ENCODE results near the gene GEMIN5. TPM values are rescaled to one million over a fixed set of nuclear protein-coding genes. Genes with fewer than 3 reads are reported as not detected.

GEMIN5 gene
- total and polyA plus RNA-seq, 2 of the 13 experiments (the other 11 are each of a cell fraction or from before 2014, with no cell fraction given) = 6.6 to 28.6 TPM

GRCh38 chr5:154850255-154851062 is 87.6 kb downstream of the GEMIN5 start, which contains the start of gene FAXDC2 (continued):
- TF ChIP-seq CREBL2 (CRISPR knock-in tag; IDR thresholded peaks at IDR 0.05; ENCODE audit: borderline replicate concordance) (no peak), CHD2 (IDR thresholded peaks at IDR 0.05; ENCODE audit: low read depth, low read length) (no peak), NR2F6 (IDR thresholded peaks at IDR 0.05) (0 out of 2 replicates have a peak, but pooled peaks have one; percentile 20), NR2F6 (CRISPR knock-in tag; IDR thresholded peaks at IDR 0.05) (peak; percentile 55), ZIK1 (CRISPR knock-in tag; IDR thresholded peaks at IDR 0.05; ENCODE audit: borderline replicate concordance, low read depth) (no peak), ZNF382 (CRISPR knock-in tag; IDR thresholded peaks at IDR 0.05; ENCODE audit: borderline replicate concordance) (no peak), KDM5B (CRISPR knock-in tag; IDR thresholded peaks at IDR 0.05; ENCODE audit: borderline replicate concordance) (peak; percentile 63; the same call in 1 of the 2 replicates), HNF4G (IDR thresholded peaks at IDR 0.05; ENCODE audit: borderline replicate concordance, low read depth, low read length) (no peak), HNF4G (CRISPR knock-in tag; IDR thresholded peaks at IDR 0.05; ENCODE audit: borderline replicate concordance, low read depth) (no peak), NPAS2 (CRISPR knock-in tag; IDR thresholded peaks at IDR 0.05; ENCODE audit: borderline replicate concordance) (no peak), RFXANK (CRISPR knock-in tag; IDR thresholded peaks at IDR 0.05) (no peak), ZNF407 (CRISPR knock-in tag; IDR thresholded peaks at IDR 0.05; ENCODE audit: not compliant biosample characterization) (no peak), CENPBD1 (CRISPR knock-in tag; IDR thresholded peaks at IDR 0.05; ENCODE audit: borderline replicate concordance, low read depth) (no peak), ZNF12 (CRISPR knock-in tag; IDR thresholded peaks at IDR 0.05) (no peak), ZBED4 (CRISPR knock-in tag; IDR thresholded peaks at IDR 0.05; ENCODE audit: borderline replicate concordance) (0 out of 2 replicates have a peak, but pooled peaks have one; percentile 55), ZNF839 (CRISPR knock-in tag; IDR thresholded peaks at IDR 0.05; ENCODE audit: borderline replicate concordance) (no peak)

Data from HepG2 (cell line).